Measurements from ENCODE around the gene TRPM3.

- TF ChIP-seq CTCF (IDR thresholded peaks at IDR 0.05) (no peak), POLR2AphosphoS5 (IDR thresholded peaks at IDR 0.05; ENCODE audit: insufficient read depth in 1 of 2, low read depth in 1 of 2) (no peak), POLR2A (IDR thresholded peaks at IDR 0.05) (no peak)
Observed at GRCh38 chr9:70934642-70935041, 186.8 kb downstream of the TRPM3 start.

Data from vagina (tissue), 2 donors.